ENCODE data around the gene MPLKIP. TPM values are rescaled to one million over a fixed set of nuclear protein-coding genes. Genes with fewer than 3 reads are reported as not detected.
"Not testable (repeated sequence)": the region's sequence is repeated elsewhere in the genome, so short reads cannot be mapped to it uniquely, and the experiment has no call there.

MPLKIP gene
- total and polyA plus RNA-seq, 4 donors = 17.8 to 34.7 (median 27.3) TPM

DNA sequence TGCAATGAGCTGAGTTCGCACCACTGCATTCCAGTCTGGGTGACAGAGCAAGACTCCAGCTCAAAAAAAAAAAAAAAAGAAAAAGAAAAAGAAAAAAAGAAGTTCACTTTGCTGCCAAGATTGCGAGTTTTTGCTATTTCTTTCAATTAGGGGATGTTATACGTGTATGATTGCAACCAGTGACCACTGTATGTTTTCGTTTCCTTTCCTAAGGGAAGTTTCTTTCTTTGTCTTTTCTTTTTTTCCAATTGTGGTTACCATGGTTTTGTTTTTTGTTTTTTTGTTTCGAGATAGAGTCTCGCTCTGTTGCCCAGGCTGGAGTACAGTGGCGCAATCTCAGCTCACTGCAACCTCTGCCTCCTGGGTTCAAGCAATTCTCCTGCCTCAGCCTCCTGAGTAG is 16.2 kb downstream of the MPLKIP start:
- H3K36me3 ChIP-seq (ENCODE audit: control insufficient read depth in 1 of 2, insufficient read depth in 2 of 2, low read length in 1 of 2); ATAC-seq (ENCODE audit: low FRiP score); H3K4me3 ChIP-seq (ENCODE audit: low read length in 2 of 2); H3K27ac ChIP-seq (ENCODE audit: low read depth in 1 of 2, low read length in 2 of 2); H3K4me1 ChIP-seq (ENCODE audit: control insufficient read depth in 1 of 2, insufficient read depth in 2 of 2, low read length in 2 of 2); intact Hi-C loops (cut with DNase I); H3K9me3 ChIP-seq (ENCODE audit: control insufficient read depth, low read length); H3K27me3 ChIP-seq (ENCODE audit: control insufficient read depth in 1 of 2, insufficient read depth in 2 of 2, low read length in 1 of 2); DNase-seq: not testable (repeated sequence)
- WGBS, 2 donors = 78 to 86% methylated on average over 7 of the region's 7 CpGs

DNA sequence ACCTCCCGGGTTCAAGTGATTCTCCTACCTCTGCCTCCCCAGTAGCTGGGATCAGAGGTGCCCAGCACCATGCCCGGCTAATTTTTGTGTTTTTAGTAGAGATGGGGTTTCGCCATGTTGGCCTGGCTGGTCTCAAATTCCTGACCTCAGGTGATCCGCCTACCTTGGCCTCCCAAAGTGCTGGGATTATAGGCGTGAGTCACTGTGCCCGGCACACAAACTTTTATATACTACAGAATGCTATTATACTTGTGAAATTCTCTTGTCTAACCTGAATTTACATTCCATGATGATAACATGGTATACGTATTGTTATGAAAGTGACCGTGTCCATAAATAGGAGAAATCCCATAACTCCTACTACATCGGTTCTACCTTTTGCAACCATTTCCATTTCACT is 17.2 kb downstream of the MPLKIP start:
- DNase-seq; H3K4me3 ChIP-seq (ENCODE audit: low read length in 2 of 2); H3K4me1 ChIP-seq (ENCODE audit: control insufficient read depth in 1 of 2, insufficient read depth in 2 of 2, low read length in 2 of 2); H3K27ac ChIP-seq (ENCODE audit: low read depth in 1 of 2, low read length in 2 of 2); intact Hi-C loops (cut with DNase I); H3K27me3 ChIP-seq (ENCODE audit: control insufficient read depth in 1 of 2, insufficient read depth in 2 of 2, low read length in 1 of 2); ATAC-seq (ENCODE audit: low FRiP score); H3K9me3 ChIP-seq (ENCODE audit: control insufficient read depth, low read length); H3K36me3 ChIP-seq (ENCODE audit: control insufficient read depth in 1 of 2, insufficient read depth in 2 of 2, low read length in 1 of 2): not testable (repeated sequence)
- WGBS, 2 donors = 93 to 96% methylated on average over 9 of the region's 9 CpGs

- H3K9me3 ChIP-seq (ENCODE audit: control insufficient read depth, low read length) = no peaks in the 10 kb centered on the region
- no peaks in the 10 kb centered on the region for H3K36me3 ChIP-seq (ENCODE audit: control insufficient read depth in 1 of 2, insufficient read depth in 2 of 2, low read length in 1 of 2)
- H3K27me3 ChIP-seq (ENCODE audit: control insufficient read depth in 1 of 2, insufficient read depth in 2 of 2, low read length in 1 of 2) = no peaks in the 10 kb centered on the region
- WGBS, 2 donors = 94 to 98% methylated on average over 2 of the region's 2 CpGs
- no peak overlapping the region for H3K27ac ChIP-seq (ENCODE audit: low read depth in 1 of 2, low read length in 2 of 2)
- H3K4me1 ChIP-seq (ENCODE audit: control insufficient read depth in 1 of 2, insufficient read depth in 2 of 2, low read length in 2 of 2) = no peaks in the 10 kb centered on the region
- no peak for ATAC-seq (ENCODE audit: low FRiP score)
- intact Hi-C loops (cut with DNase I) = no loop called here
- H3K4me3 ChIP-seq (ENCODE audit: low read length in 2 of 2) = no peak overlapping the region
- DNase-seq = no peak
These were observed 18.5 kb downstream of the MPLKIP start for GRCh38 chr7:40115936-40116335.

GRCh38 chr7:40105879-40106473 is 28.4 kb downstream of the MPLKIP start:
- H3K4me1 ChIP-seq (ENCODE audit: control insufficient read depth in 1 of 2, insufficient read depth in 2 of 2, low read length in 2 of 2) = no peaks in the 10 kb centered on the region
- no peak for ATAC-seq (ENCODE audit: low FRiP score)
- H3K9me3 ChIP-seq (ENCODE audit: control insufficient read depth, low read length) = no peaks in the 10 kb centered on the region
- DNase-seq = no peak
- intact Hi-C loops (cut with DNase I) = no loop called here
- H3K27ac ChIP-seq (ENCODE audit: low read depth in 1 of 2, low read length in 2 of 2) = no peak overlapping the region
- WGBS, 2 donors = 66 to 88% methylated on average over 4 of the region's 4 CpGs
- H3K27me3 ChIP-seq (ENCODE audit: control insufficient read depth in 1 of 2, insufficient read depth in 2 of 2, low read length in 1 of 2) = no peaks in the 10 kb centered on the region
- H3K36me3 ChIP-seq (ENCODE audit: control insufficient read depth in 1 of 2, insufficient read depth in 2 of 2, low read length in 1 of 2) = no peaks in the 10 kb centered on the region
- H3K4me3 ChIP-seq (ENCODE audit: low read length in 2 of 2) = no peak overlapping the region

DNA sequence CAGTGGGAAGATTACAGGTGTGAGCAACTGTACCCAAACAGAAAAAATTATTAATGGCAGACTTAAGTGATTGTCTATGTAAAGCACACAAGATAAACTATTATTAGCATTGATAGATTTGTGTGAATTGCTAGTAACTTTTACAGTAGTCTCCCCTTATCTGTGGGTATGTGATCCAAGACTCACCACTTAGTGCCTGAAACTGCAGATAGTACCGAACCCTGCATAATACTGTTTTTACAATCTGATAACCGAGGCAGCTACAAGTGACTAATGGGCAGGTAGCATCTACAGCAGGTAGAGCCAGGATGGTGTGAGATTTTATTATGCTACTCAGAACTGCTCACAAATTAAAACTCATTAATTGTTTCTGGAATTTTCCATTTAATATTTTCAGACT is 31.5 kb downstream of the MPLKIP start:
- H3K9me3 ChIP-seq (ENCODE audit: control insufficient read depth, low read length) = no peaks in the 10 kb centered on the region
- no peaks in the 10 kb centered on the region for H3K36me3 ChIP-seq (ENCODE audit: control insufficient read depth in 1 of 2, insufficient read depth in 2 of 2, low read length in 1 of 2)
- H3K27ac ChIP-seq (ENCODE audit: low read depth in 1 of 2, low read length in 2 of 2) = no peak overlapping the region
- no peaks in the 10 kb centered on the region for H3K4me1 ChIP-seq (ENCODE audit: control insufficient read depth in 1 of 2, insufficient read depth in 2 of 2, low read length in 2 of 2)
- no peak overlapping the region for H3K4me3 ChIP-seq (ENCODE audit: low read length in 2 of 2)
- 81 to 88% methylated on average over 2 of the region's 2 CpGs for WGBS, 2 donors
- H3K27me3 ChIP-seq (ENCODE audit: control insufficient read depth in 1 of 2, insufficient read depth in 2 of 2, low read length in 1 of 2) = no peaks in the 10 kb centered on the region
- DNase-seq (no peak), ATAC-seq (ENCODE audit: low FRiP score) (no peak)
- intact Hi-C loops (cut with DNase I) = no loop called here

DNA sequence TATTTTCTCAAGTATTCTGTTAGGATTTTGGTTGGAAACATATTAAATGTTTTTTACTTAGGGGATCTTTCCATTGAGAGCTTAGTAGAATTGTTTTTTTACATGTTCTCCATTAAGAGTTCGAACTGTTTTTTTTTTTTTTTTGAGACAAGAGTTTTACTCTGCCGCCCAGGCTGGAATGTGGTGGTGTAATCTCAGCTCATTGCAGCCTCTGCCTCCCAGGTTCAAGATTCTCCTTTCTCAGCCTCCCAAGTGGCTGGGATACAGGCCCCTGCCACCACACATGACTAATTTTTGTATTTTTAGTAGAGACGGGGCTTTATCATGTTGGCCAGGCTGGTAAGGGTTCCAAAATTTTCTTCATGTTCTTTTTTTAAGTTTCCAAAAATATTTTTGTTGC is 33.2 kb downstream of the MPLKIP start:
- ATAC-seq (ENCODE audit: low FRiP score) = no peak

GRCh38 chr7:40099837-40100236 is 34.6 kb downstream of the MPLKIP start:
- no peaks in the 10 kb centered on the region for H3K4me1 ChIP-seq (ENCODE audit: control insufficient read depth in 1 of 2, insufficient read depth in 2 of 2, low read length in 2 of 2)
- DNase-seq (no peak), ATAC-seq (ENCODE audit: low FRiP score) (no peak)
- H3K27me3 ChIP-seq (ENCODE audit: control insufficient read depth in 1 of 2, insufficient read depth in 2 of 2, low read length in 1 of 2) = no peaks in the 10 kb centered on the region
- H3K36me3 ChIP-seq (ENCODE audit: control insufficient read depth in 1 of 2, insufficient read depth in 2 of 2, low read length in 1 of 2) = no peaks in the 10 kb centered on the region
- no peak overlapping the region for H3K4me3 ChIP-seq (ENCODE audit: low read length in 2 of 2)
- intact Hi-C loops (cut with DNase I) = no loop called here
- H3K27ac ChIP-seq (ENCODE audit: low read depth in 1 of 2, low read length in 2 of 2) = no peak overlapping the region
- no peaks in the 10 kb centered on the region for H3K9me3 ChIP-seq (ENCODE audit: control insufficient read depth, low read length)
- 90 to 95% methylated on average over 4 of the region's 4 CpGs for WGBS, 2 donors

More for the DNA sequence above, 33.2 kb downstream of the MPLKIP start:
- H3K27me3 ChIP-seq (ENCODE audit: control insufficient read depth in 1 of 2, insufficient read depth in 2 of 2, low read length in 1 of 2) = no peaks in the 10 kb centered on the region
- DNase-seq = no peak
- WGBS, 2 donors = 13 to 14% methylated on average over 3 of the region's 3 CpGs
- no peaks in the 10 kb centered on the region for H3K4me1 ChIP-seq (ENCODE audit: control insufficient read depth in 1 of 2, insufficient read depth in 2 of 2, low read length in 2 of 2)
- H3K4me3 ChIP-seq (ENCODE audit: low read length in 2 of 2) = no peak overlapping the region
- H3K9me3 ChIP-seq (ENCODE audit: control insufficient read depth, low read length) = no peaks in the 10 kb centered on the region
- no peaks in the 10 kb centered on the region for H3K36me3 ChIP-seq (ENCODE audit: control insufficient read depth in 1 of 2, insufficient read depth in 2 of 2, low read length in 1 of 2)
- intact Hi-C loops (cut with DNase I) = no loop called here
- no peak overlapping the region for H3K27ac ChIP-seq (ENCODE audit: low read depth in 1 of 2, low read length in 2 of 2)

DNA sequence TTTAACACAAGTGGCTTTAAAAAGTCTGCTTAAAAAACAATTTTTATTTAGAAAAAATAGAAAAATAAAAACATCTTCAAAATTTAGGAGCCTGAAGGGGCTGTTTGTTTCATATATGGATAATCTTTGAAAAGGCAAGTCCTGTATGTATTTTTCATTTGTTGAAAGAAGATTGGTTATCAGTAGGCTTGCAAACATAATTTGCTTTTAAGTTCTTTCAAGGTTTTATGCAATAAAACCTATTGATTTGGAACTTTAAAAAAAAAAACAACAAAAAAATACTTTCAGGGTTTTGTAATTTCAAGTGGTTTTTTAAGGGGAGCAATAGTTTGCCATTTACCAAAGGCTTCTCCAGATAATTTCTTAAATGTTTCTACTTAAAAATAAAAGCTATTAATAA is 35.6 kb downstream of the MPLKIP start:
- no peak overlapping the region for H3K27ac ChIP-seq (ENCODE audit: low read depth in 1 of 2, low read length in 2 of 2)
- no peak overlapping the region for H3K4me3 ChIP-seq (ENCODE audit: low read length in 2 of 2)
- H3K36me3 ChIP-seq (ENCODE audit: control insufficient read depth in 1 of 2, insufficient read depth in 2 of 2, low read length in 1 of 2) = peaks cover 3 to 7% of the 10 kb centered on the region in 2 donors
- ATAC-seq (ENCODE audit: low FRiP score) (no peak), DNase-seq (no peak)
- intact Hi-C loops (cut with DNase I) = no loop called here
- H3K9me3 ChIP-seq (ENCODE audit: control insufficient read depth, low read length) = no peaks in the 10 kb centered on the region
- H3K27me3 ChIP-seq (ENCODE audit: control insufficient read depth in 1 of 2, insufficient read depth in 2 of 2, low read length in 1 of 2) = no peaks in the 10 kb centered on the region
- no peaks in the 10 kb centered on the region for H3K4me1 ChIP-seq (ENCODE audit: control insufficient read depth in 1 of 2, insufficient read depth in 2 of 2, low read length in 2 of 2)

- H3K9me3 ChIP-seq (ENCODE audit: control insufficient read depth, low read length) = no peaks in the 10 kb centered on the region
These were observed 36.7 kb downstream of the MPLKIP start for GRCh38 chr7:40097728-40098127.

More at GRCh38 chr7:40097728-40098127, 36.7 kb downstream of the MPLKIP start:
- no peak overlapping the region for H3K4me3 ChIP-seq (ENCODE audit: low read length in 2 of 2)
- intact Hi-C loops (cut with DNase I) = no loop called here
- H3K27me3 ChIP-seq (ENCODE audit: control insufficient read depth in 1 of 2, insufficient read depth in 2 of 2, low read length in 1 of 2) = no peaks in the 10 kb centered on the region
- peaks cover 3 to 13% of the 10 kb centered on the region in 2 donors for H3K36me3 ChIP-seq (ENCODE audit: control insufficient read depth in 1 of 2, insufficient read depth in 2 of 2, low read length in 1 of 2)
- DNase-seq (no peak), ATAC-seq (ENCODE audit: low FRiP score) (no peak)
- no peaks in the 10 kb centered on the region for H3K4me1 ChIP-seq (ENCODE audit: control insufficient read depth in 1 of 2, insufficient read depth in 2 of 2, low read length in 2 of 2)
- 70 to 75% methylated on average over 2 of the region's 2 CpGs for WGBS, 2 donors
- no peak overlapping the region for H3K27ac ChIP-seq (ENCODE audit: low read depth in 1 of 2, low read length in 2 of 2)
